HG03060 (cell line): ENCODE measurements around the gene PRKD3.
"Not testable (repeated sequence)": the region's sequence is repeated elsewhere in the genome, so short reads cannot be mapped to it uniquely, and the experiment has no call there.

Experiments used
- ATAC-seq: cut with Tn5 transposase; IDR thresholded peaks from one replicate; pipeline ENCODE4 v1.9.1; 2021; ENCODE audit warnings: low read depth, moderate number of reproducible peaks; ENCODE audit not compliant: unreplicated experiment

Gene PRKD3

DNA sequence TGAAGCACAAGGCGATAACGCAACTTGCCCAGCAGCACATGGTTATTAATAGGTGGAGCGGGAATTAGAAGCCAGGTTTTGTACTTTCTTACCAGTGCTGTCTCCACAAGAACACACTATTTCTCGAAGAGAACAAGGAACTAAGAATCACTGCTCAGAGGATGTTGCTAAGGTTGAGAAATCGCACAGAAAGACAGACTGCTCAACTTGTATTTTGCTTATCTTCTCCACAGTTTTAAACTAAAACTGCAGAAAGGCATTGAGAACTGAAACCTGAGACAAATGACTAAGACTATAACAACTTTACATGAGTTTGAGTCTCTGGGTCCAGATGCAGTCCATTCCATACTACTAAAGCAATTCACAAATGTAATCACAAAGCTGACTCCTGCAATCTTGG is 6.2 kb downstream of the PRKD3 start:
- ATAC-seq: peak; percentile 70

GRCh38 chr2:37317746-37318145 is 6.9 kb downstream of the PRKD3 start:
- no peak for ATAC-seq

GRCh38 chr2:37316181-37316580 is 8.5 kb downstream of the PRKD3 start:
- ATAC-seq: no peak

- ATAC-seq: no peak
Observed at GRCh38 chr2:37315364-37315763, 9.3 kb downstream of the PRKD3 start.

DNA sequence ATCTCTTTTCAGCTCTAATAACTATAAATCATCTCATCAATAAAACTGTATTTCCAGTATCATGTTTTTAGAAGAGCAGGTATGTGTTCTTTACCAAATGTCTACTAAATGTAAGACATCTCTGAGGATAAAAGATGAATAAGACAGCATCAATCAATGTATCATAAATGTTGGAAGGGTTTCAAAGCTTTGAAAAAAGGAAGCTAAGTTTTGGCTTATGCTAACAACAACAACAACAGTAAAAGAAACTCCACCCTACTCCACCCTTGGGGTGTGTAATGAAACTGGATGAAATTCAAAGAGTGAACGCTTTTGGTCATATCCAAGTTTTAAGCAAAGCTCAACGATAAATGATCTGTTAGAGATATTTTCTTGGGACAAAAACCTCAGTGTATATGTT is 17.1 kb downstream of the PRKD3 start:
- no peak for ATAC-seq

DNA sequence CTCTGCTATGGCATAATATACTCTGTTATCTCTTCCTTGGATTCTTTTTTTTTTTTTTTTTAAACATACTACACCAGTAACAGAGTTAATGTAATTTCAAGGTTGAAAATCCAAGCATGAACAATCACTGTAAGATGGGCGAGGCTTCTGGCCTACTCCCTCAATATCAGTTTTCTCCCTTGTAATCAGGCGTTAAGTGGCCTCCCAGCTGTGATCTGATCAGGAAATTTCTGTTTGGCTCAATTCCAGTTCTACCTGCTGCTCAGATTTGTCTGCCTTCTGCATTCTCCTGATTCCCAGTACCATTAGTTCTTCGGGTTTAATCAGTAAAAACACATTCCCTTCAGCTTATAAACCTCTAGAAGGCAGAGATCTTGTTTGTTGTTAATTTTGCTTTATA is 18.6 kb downstream of the PRKD3 start:
- ATAC-seq: no peak

GRCh38 chr2:37302701-37303252 is 21.9 kb downstream of the PRKD3 start:
- ATAC-seq: no peak

DNA sequence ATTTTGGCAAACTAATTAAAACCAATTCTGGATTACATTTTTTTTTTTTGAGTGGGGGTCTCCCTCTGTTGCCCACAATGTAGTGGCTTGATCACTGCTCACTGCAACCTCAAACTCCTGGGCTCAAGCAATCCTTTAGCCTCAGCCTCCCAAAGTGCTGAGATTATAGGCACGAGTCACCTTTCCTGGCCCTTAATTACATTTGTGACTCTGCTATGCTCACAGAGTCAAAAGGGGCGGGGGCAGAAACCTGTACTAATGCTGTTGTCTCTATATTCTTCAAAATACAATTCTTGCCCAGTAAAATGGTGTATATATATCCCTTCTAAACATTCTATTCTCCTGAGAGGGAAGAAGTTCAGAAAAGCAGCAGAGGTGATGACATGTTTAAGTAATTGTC is 23.2 kb downstream of the PRKD3 start:
- no peak for ATAC-seq

DNA sequence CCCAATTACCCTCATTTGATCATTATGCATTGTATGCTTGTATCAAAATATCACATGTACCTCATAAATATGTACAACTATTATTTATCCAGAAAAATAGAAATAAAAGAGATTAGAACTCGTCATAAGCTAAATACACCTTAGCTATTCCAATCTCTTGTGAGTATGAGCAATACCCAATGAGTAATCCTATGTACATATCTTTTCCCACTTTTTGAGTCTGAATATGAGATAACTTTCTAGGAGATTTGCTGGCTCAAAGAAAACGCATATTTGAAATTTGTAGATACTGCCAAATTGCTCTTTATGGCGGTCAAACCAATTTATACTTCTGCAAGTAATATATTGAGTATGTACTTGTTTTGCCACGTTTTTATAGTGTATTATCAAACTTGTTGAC is 24.1 kb downstream of the PRKD3 start:
- ATAC-seq: no peak

DNA sequence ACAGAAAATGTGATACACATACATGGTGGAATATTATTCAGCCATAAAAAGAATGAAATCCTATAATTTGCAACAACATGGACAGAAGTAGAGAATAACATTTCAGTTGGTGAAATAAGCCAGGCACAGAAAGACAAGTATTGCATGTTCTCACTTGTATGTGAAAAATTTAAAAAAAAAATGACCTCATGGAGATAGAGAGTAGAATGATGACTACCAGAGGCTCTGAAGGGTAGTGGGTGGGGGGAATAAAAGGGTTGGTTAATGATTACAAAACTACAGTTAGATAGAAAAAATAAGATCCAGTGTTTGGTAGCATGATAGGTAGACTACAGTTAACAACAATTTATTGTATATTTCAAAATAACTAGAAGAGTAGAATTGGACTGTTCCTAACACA is 24.5 kb downstream of the PRKD3 start:
- ATAC-seq: no peak

- no peak for ATAC-seq
Observed at GRCh38 chr2:37297632-37298031, 27.0 kb downstream of the PRKD3 start.

GRCh38 chr2:37295469-37296073 is 29.1 kb downstream of the PRKD3 start:
- ATAC-seq: no peak

- not testable (repeated sequence) for ATAC-seq
Observed at GRCh38 chr2:37294858-37295257, 29.8 kb downstream of the PRKD3 start.

DNA sequence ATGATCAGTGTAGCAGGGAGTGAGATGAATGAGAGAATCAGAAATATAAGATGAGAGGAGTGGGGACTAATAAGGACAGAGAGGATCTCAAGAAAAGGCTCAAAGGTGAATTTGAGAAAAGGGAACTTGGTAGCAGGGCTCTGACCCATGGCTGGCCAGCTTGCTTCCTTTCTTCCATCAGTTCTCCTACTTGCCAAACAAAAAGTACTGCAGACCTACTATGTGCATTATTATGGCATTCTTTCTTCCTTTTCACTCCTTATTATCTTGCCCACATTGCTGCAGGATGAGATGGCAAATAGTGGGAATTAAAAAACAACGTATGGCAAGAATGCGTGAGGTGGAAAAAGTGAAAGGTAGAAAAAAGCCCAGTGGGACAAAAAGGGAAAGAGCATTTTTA is 33.0 kb downstream of the PRKD3 start:
- no peak for ATAC-seq

DNA sequence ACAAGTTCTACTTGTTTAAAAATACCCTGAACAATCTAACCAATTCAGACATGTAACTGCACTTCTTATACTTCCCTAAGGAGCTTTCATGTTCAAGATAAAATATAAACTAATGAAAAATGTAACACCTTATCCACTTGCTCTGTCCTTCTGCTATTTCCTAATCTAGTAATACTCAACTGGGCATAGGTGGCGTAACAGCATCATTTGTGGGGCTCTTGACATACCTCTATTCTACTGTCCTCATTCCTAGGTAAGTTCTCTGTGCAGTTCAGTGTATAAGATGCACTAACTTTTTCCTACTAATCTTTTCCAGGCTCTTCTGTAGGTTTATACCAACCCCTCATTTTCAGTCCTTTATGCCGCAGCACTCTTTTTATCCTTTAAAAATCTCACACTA is 36.7 kb downstream of the PRKD3 start:
- ATAC-seq: no peak

DNA sequence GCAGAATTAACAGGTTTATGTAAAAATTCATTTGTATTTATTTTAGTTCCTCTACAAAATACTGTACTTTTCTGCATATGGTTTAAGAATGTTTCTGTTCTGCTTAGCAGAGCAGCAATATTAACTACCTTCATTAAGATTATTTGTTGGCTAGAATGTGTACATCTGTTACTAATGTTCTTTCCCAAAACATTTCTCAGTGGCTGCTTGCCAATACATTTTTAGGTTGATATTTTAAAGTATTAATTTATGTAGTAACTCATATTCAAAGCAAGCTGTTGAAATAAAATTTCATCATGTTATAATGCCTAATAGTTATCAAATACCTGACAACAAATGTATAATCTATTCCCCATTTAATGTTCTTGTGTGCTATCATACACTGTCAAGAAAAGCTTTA is 40.3 kb downstream of the PRKD3 start:
- ATAC-seq: no peak

GRCh38 chr2:37283207-37283606 is 41.4 kb downstream of the PRKD3 start:
- no peak for ATAC-seq

DNA sequence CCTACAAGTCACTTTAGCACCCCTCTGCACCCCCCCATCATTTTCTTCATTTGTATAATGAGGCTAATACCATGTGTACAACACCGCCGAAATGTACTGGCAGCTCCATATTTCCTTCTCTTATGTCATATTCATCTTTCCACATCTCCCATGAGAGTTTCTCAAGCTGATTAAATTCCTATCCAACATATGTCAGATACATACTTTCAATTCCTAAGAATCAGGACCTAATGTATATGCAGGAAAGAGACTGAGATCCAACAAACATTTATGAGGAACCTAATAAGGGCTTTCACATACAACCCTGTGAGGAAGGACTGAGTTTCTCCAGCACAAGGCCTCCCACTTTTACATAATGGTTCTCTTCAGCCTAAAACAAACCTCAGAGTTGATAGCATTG is 41.9 kb downstream of the PRKD3 start:
- no peak for ATAC-seq

DNA sequence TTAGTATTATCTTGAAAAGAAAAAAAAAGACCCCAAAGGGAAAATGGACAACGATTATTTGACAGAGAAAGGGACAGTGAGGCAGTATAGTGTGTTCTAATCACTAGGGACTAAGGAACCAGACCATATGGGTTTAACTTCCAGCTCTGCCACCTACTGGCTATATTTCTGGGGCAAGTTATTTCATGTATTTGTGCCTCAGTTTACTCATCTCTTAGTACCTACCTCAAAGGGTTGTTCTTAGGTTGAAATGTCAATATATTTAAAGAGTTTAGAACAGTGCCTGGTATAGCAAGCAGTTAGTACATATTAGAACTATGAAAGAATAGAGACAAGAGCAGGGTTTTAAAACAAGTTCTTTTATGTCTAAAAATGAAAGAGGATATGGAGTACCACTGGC is 42.7 kb downstream of the PRKD3 start:
- ATAC-seq: no peak

DNA sequence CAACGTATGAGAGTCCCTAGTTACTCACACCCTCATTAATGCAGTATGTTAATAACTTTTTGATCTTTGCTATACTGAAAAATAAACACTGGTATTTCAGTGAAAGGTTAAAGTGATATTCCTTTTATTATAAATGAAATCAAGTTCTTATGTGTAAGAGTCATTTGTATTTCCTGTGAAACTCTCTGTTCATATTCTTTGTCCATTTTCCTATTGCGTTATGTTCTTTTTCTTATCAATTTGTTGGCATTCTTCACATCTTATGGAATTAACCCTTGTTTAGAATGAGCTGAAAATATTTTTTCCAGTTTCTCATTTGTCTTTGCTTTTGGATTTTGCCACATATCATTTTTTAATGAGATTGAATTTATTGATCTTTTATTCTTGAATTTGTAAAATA is 48.3 kb downstream of the PRKD3 start:
- no peak for ATAC-seq
